DND-41 (cell line): ENCODE results near the gene SLC39A8.

ENCODE experiments used
- CTCF ChIP-seq: IDR thresholded peaks from 2 replicates; pipeline ENCODE4 v1.5.1; 2012; ENCODE audit warnings: borderline replicate concordance, low read length, moderate library complexity, mild to moderate bottlenecking; ENCODE audit not compliant: poor library complexity, severe bottlenecking; ENCODE audit errors: extremely low read depth
- EZH2 ChIP-seq: IDR thresholded peaks from 3 replicates; pipeline ENCODE4 v1.6.1; 2012; ENCODE audit warnings: borderline replicate concordance, low read depth, mild to moderate bottlenecking, moderate library complexity, low read length, inconsistent platforms; ENCODE audit not compliant: severe bottlenecking

- TF ChIP-seq CTCF (no peak), EZH2 (no peak)
These were observed 64.0 kb downstream of the SLC39A8 start for GRCh38 chr4:102281171-102281839.
